NCI-H345 treated with DMSO at 0.1 percent for 48 hours (cell line): ENCODE results near the gene ULK2.

ENCODE experiments used
- DNase-seq: peaks from one replicate; lab custom pipeline; 2025; ENCODE audit not compliant: unreplicated experiment; lab: John Stamatoyannopoulos, UW

The ULK2 gene

DNA sequence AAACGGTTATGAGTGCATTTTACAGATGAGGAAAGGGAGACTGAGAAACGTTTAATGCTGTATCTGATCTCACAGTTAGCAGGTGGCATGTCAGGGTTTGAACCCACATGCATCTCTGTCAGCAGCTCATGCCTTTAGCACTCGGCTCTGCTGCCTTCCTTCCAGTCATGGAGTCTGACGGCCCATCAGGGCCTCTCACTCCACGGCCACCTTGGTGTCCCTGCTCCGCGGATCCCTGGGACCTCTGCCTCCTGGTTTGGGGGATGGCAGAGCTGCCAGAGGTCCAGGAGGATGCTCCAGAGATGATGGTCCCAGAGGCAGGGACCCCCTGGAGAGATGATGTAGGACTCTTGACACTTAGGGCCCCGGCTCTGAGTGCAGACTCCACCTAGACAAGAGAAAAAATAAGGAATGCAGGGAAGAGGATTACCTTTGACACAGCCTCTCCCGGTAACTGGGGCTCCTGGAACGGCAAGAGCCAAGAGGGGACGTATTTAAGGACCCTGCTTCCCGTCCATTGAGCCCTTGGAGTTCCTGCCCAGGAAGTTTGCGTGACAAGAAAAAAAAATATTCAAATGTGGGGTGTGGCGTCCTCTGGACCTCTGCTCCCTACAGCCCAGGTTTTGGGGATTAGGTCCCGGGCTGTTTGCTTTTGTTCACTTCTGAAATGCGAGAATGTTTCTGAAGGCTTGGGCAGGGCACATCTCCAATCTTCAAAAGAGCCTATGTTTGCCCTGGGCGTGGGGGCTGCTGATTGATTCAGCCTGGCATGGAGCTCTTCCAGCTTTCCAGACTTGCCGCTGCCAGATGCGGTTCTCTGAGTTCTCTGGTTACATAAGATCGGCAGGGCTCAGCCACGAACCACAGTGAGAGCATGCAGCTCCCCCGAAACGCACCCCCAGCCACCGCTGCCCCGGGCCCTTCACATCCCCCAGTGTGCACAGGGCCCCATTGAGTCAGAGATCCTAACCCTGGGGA is 119.6 kb downstream of the ULK2 start, which contains the start of gene ALDH3A1:
Gene ALDH3A1, minus strand, starts transcription at position 470 of the 978 bp plus-strand sequence. CDS start 3,169 bp downstream, outside the sequence.
- no peak for DNase-seq

DNA sequence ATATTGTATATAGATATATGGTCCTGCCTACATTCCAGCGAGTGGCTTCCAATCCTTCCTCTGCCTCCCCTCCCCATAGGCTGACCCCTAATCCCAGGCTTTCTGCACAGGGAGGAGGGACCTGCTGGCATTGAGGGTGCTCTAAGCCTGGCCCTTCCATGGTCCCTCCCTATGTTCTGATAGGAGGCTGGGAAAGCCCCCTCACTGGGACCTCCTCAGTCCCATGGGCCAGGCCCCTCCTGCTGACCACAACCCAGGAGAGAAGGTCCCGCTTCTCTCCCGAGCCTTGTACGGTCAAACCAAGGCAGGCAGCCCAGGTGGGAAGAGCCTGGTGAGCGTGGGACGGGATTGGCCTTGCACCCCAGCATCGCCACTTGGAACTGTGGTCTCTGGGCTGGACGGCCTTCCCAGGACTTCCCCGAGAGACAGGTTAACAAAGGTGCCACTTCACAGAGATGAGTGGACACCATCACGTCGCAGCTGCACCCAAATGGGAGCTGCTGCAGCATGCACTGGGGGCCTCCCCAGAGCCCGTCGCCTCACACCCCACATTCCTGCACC is 120.5 kb downstream of the ULK2 start:
- DNase-seq = no peak

DNA sequence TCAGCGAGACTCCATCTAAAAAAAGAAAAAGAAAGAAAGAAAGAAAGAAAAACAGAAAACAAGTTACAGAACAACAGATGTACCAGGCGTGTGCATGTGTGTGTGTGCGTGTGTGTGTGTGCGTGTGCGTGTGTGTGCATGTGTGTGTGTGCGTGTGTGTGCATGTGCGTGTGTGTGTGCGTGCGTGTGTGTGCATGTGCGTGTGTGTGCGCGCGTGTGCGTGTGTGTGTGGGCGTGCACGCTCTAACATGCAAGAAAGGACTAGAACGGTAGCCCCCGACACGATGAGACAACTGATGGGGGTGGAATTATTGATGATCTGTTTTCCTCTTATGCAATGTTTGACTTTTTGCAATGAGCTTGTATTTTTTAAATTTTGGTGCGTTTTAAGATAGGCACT is 121.2 kb downstream of the ULK2 start:
- no peak for DNase-seq

DNA sequence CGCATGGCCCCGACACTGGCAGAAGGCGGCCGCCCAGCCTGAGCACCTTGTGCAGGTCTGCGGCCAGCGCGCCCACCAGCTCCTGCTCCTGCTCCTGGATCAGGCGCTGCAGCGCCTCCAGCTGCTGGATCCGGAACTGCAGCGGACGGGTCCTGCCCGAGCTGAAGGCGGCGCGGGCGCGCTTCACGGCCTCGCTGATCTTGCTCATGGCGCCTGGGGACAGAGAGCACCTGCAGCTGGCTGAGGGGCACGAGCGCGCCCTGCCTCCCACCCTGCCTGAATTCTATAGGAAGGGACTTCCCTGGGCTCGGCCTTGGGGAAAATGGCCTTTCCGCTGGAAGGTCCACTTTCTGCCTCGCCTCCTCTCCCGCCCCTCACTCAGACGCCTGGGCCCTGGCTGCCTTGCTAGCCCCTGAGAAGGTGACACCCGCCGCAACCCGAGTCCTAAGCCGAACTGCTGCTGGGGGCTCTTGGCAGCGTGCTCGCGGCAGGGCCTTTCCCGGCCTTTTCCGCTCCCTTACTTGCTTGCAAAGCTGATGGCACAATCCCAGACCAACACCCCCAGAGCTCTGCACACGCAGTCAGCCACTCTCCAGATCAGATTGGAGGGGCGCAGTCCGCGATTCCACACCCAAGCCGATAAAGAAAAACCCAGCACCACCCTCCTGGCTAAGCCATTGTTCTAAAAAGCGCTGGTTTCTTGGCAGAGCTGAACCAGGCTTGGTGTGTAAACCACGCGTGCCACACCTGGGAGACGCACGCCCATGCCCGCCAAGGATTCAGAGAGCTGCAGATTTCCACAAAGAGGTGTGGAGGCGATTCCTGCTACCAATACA is 122.6 kb downstream of the ULK2 start:
- DNase-seq = peak; percentile 26

GRCh38 chr17:19744492-19744891 is 123.2 kb downstream of the ULK2 start:
- DNase-seq = no peak

GRCh38 chr17:19743101-19744100 is 124.3 kb downstream of the ULK2 start:
- DNase-seq = no peak

DNA sequence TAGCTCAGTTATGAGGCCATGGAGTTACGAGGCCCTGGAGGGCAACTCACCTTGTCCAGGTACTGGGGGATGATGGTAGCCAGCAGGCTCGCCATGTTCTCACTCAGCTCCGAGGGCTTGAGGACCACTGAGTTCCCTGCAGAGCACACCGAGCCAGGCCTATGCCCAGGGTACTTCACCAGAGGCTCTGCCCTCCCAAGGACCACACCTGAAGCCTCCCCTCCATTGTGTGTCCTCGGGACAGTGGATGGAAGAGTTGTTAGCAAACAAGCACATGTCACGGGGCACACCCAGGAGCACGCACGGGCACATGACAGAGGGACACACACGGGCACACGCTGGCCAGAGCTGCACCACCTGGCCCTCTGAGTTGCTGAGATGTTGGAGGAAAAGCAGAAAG is 125.2 kb downstream of the ULK2 start:
- no peak for DNase-seq

- DNase-seq = no peak
Observed at GRCh38 chr17:19741832-19742457, 125.8 kb downstream of the ULK2 start.

DNA sequence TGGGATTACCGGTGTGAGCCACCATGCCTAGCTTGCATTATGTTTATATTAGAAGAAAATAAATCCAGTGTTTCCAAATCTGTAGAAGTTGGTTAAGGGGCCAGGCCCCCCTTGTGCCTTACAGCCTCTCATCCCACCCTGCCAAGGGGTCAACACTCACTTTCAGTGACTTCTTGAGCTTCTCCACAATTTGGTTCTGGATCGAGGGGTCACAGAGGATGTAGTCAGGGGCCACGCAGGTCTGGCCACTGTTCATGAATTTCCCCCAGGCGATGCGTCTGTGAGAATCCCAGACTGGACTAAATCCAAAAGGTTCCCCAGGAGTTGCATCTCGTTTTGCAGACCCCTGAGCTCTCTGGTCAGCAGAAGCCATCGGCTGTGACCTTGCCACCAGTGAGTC is 126.8 kb downstream of the ULK2 start:
- no peak for DNase-seq

DNA sequence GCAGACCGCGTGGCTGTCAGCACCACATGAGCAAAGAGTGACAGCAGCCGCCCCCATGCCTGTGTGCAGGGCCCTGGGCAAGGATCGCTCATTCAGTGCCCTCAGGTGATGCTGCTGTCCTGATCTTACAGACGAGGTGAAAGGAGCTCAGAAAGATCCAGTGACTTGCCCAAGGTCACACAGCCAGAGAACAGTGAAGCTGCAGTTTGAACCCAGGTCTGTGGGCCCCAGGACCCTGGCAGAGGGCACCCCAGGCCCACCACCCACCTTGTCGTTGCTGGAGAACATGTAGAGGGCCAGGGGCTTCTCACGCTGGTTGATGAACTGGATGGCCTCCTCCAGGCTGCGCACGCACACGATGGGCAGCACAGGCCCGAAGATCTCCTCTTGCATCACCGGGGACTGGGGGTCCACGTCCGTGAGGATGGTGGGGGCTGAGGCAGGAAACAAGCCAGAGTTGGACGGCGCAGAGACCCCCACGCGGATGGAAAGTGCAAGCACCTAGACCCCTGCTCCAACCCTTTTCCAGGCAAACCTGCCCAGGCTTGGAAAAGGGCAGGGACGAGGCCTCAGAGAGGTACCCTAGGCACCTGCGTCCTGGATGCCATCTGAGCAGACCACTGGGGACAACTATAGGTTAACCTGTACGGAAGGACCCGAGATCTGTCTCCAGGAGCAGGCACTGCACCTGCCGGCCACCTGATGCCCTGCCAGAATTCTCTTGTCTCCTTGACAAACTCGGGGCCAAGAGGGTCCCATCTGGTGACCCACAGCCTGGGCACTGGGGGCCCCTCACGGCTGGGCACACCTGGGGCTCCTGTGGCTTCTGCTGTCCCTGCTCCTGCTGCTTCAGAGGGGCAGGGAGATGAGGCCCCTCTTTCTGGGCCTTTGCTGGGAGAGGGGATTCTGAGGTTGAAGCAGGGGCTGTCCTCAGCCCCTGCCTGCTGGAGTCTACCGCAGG is 128.2 kb downstream of the ULK2 start:
- DNase-seq = no peak

- DNase-seq = no peak
Observed at GRCh38 chr17:19738757-19739156, 129.0 kb downstream of the ULK2 start.

GRCh38 chr17:19738073-19738449 is 129.7 kb downstream of the ULK2 start:
- DNase-seq = no peak

GRCh38 chr17:19737305-19738072 is 130.2 kb downstream of the ULK2 start:
- no peak for DNase-seq

GRCh38 chr17:19736071-19736470 is 131.7 kb downstream of the ULK2 start:
- DNase-seq = no peak

DNA sequence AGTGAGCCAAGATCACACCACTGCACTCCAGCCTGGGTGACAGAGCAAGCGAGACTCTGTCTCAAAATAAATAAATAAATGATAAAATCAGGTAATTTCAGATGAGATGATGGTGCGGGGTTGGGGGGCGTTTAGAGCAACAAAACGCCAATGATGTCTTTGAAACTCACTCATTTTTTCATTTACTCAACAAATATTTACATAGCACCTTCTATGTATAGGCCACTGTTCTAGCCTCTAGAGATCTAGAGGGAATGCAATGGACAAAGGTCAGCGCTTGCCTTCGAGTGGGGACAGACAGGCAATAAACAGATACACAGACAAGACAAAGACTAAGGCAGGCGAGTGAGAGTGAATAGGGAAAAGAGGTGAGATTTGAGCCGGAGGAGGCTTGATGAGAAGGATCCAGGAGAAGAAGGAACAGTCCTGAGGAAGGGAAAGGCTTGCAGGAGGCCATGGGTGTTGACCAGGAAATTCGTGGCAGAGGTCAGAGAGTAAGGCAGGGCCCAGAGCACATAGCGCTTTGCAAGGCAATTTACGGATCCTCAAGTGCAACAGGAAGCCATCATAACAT is 133.7 kb downstream of the ULK2 start:
- no peak for DNase-seq

GRCh38 chr17:19731626-19732025 is 136.1 kb downstream of the ULK2 start:
- no peak for DNase-seq

GRCh38 chr17:19730843-19731242 is 136.9 kb downstream of the ULK2 start:
- no peak for DNase-seq

DNA sequence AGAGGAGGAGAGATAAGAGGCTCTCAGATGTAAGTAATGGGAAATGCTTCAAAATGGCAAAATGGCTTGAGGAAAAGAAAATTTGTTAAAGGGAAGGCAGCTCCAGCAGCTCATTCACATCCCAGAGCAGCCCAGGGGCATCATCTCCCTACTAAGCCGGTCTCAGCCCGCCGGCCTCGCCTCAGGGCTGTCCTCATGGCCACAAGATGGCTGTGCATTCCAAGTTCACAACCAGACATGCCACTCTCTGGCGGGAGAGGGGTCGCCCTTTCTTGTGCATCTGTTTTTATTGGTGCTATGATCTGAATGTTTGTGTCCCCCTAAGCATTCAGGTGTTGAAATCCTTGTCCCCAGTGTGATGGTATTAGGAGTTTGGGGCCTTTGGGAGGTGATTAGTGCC is 137.8 kb downstream of the ULK2 start:
- no peak for DNase-seq
